ENCODE measurements around the gene ELOA.

Gene ELOA

DNA sequence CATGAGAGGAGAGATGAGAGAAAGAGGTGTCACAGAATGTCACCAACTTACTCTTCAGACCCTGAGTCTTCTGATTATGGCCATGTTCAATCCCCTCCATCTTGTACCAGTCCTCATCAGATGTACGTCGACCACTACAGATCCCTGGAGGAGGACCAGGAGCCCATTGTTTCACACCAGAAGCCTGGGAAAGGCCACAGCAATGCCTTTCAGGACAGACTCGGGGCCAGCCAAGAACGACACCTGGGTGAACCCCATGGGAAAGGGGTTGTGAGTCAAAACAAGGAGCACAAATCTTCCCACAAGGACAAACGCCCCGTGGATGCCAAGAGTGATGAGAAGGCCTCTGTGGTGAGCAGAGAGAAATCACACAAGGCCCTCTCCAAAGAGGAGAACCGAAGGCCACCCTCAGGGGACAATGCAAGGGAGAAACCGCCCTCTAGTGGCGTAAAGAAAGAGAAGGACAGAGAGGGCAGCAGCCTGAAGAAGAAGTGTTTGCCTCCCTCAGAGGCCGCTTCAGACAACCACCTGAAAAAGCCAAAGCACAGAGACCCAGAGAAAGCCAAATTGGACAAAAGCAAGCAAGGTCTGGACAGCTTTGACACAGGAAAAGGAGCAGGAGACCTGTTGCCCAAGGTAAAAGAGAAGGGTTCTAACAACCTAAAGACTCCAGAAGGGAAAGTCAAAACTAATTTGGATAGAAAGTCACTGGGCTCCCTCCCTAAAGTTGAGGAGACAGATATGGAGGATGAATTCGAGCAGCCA lies 8.0 kb downstream of the ELOA start:
- Histone ChIP-seq H3K9me3 (no peaks in the 10 kb centered on the region), H3K36me3 (replicated peaks) (peaks cover 77% of the 10 kb centered on the region), H3K4me1 (no peaks in the 10 kb centered on the region), H3K27me3 (ENCODE audit: low read depth) (no peaks in the 10 kb centered on the region), H3K4me3 (no peak overlapping the region)
- peak; percentile 54 to 63 for DNase-seq (ENCODE audit: low spot score in 2 of 2)
- in situ Hi-C loops (cut with MboI; ENCODE audit: low sequenced_read_pairs): loop anchor here (10.0 kb wide), 1 partner anchor 206 kb away; no protein-coding TSS in a partner anchor

DNA sequence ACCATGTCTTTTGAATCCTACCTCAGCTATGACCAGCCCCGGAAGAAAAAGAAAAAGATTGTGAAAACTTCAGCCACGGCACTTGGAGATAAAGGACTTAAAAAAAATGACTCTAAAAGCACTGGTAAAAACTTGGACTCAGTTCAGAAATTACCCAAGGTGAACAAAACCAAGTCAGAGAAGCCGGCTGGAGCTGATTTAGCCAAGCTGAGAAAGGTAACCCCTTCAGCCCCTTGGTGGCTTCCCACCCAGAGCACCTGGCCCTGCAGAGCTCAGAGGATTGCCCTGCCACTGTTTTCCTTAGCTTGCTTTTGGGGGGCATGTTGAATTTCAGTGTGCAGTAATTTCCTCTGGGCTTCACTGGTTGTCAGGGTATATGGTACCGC lies 8.5 kb downstream of the ELOA start:
- Histone ChIP-seq H3K4me3 (no peak overlapping the region), H3K27me3 (ENCODE audit: low read depth) (no peaks in the 10 kb centered on the region), H3K36me3 (replicated peaks) (peaks cover 79% of the 10 kb centered on the region), H3K4me1 (no peaks in the 10 kb centered on the region), H3K9me3 (no peaks in the 10 kb centered on the region)
- in situ Hi-C loops (cut with MboI; ENCODE audit: low sequenced_read_pairs): loop anchor here (10.0 kb wide), 1 partner anchor 207 kb away; no protein-coding TSS in a partner anchor
- no peak for DNase-seq (ENCODE audit: low spot score in 2 of 2)

DNA sequence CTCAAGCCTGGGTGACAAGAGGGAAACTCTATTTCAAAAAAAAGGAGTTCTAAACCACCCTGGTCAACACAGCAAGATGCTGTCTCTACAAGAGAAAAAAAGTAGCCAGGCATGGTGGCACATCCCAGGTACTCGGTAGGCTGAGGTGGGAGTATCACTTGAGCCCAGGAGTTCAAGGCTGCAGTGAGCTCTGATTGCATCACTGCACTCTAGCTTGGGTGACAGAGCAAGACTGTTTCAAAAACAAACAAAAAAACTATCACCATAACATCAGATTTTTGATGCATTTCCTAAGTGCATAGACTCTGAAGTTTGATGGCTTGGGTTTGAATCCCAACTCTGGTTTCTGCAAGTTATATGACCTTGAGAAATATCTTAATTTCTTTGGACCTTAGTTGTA lies 9.6 kb downstream of the ELOA start:
- in situ Hi-C loops (cut with MboI; ENCODE audit: low sequenced_read_pairs): loop anchor here (10.0 kb wide), 1 partner anchor 208 kb away; no protein-coding TSS in a partner anchor

DNA sequence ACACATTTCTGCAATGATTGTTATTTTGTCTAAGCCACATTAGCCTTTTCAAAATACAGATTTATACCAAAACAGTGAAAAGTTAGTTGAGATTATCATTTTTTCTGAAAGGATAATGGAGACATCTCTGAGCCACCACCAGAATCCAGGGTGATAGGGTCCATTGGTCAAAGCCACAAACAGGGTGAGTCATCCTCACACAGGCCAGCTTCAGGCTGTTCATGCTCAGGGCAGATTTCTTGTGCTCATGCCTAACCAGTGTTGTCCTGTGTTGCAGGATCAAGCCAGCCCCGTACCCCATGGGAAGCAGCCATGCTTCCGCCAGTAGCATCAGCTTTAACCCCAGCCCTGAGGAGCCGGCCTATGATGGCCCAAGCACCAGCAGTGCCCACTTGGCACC lies 13.4 kb downstream of the ELOA start:
- H3K9me3 ChIP-seq: no peaks in the 10 kb centered on the region
- H3K4me3 ChIP-seq: no peak overlapping the region
- H3K27me3 ChIP-seq (ENCODE audit: low read depth): no peaks in the 10 kb centered on the region
- in situ Hi-C loops (cut with MboI; ENCODE audit: low sequenced_read_pairs): loop anchor here (10.0 kb wide), 1 partner anchor 212 kb away; no protein-coding TSS in a partner anchor
- no peaks in the 10 kb centered on the region for H3K4me1 ChIP-seq
- peaks cover 97% of the 10 kb centered on the region for H3K36me3 ChIP-seq (replicated peaks)
- DNase-seq (ENCODE audit: low spot score in 2 of 2): no peak

More for the DNA sequence above, 9.6 kb downstream of the ELOA start:
- Histone ChIP-seq H3K4me3 (no peak overlapping the region), H3K9me3 (no peaks in the 10 kb centered on the region), H3K4me1 (no peaks in the 10 kb centered on the region), H3K36me3 (replicated peaks) (peaks cover 83% of the 10 kb centered on the region), H3K27me3 (ENCODE audit: low read depth) (no peaks in the 10 kb centered on the region)
- DNase-seq (ENCODE audit: low spot score in 2 of 2): no peak

DNA sequence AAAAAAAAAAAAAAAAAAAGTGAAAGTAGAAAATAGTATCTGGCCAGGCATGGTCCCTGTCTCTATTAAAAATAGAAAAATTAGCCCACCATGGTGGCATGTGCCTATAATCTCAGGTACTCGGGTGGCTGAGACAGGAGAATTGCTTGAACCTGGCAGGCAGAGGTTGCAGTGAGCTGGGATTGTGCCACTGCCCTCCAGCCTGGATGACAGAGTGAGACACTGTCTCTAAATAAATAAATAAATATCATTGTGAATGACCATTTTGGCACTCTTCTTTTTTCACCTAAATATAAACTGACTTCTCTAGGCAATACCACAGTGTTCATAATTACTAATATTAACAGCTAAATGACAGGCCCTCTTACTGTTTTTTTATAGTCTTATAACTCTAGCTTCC lies 14.5 kb downstream of the ELOA start:
- no peaks in the 10 kb centered on the region for H3K27me3 ChIP-seq (ENCODE audit: low read depth)
- H3K36me3 ChIP-seq (replicated peaks): peaks cover 91% of the 10 kb centered on the region
- no peak overlapping the region for H3K4me3 ChIP-seq
- in situ Hi-C loops (cut with MboI; ENCODE audit: low sequenced_read_pairs): loop anchor here (10.0 kb wide), 1 partner anchor 213 kb away; no protein-coding TSS in a partner anchor
- no peaks in the 10 kb centered on the region for H3K9me3 ChIP-seq
- no peaks in the 10 kb centered on the region for H3K4me1 ChIP-seq
- DNase-seq (ENCODE audit: low spot score in 2 of 2): no peak

DNA sequence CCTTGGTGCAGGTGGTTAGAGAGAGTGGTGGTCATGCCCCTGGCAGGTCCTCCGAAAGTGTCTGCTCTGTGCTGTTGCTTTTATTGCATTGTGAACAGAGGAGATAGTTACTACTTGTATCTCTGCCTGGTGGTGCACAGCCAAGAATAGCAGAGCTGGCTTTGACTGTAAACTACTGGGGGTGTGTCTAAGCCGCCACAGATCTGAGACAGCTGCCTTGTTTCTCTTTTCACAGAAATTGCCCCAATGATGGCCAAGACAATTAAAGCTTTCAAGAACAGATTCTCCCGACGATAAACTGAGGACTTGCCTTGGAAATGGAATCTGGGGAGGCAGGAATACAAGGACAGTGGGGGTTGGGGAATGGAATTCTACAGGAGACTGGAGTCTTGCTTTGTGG lies 16.0 kb downstream of the ELOA start:
- Histone ChIP-seq H3K9me3 (no peaks in the 10 kb centered on the region), H3K36me3 (replicated peaks) (peaks cover 87% of the 10 kb centered on the region), H3K4me1 (no peaks in the 10 kb centered on the region), H3K27me3 (ENCODE audit: low read depth) (no peaks in the 10 kb centered on the region), H3K4me3 (no peak overlapping the region)
- no peak for DNase-seq (ENCODE audit: low spot score in 2 of 2)
- in situ Hi-C loops (cut with MboI; ENCODE audit: low sequenced_read_pairs): loop anchor here (10.0 kb wide), 1 partner anchor 214 kb away; no protein-coding TSS in a partner anchor

DNA sequence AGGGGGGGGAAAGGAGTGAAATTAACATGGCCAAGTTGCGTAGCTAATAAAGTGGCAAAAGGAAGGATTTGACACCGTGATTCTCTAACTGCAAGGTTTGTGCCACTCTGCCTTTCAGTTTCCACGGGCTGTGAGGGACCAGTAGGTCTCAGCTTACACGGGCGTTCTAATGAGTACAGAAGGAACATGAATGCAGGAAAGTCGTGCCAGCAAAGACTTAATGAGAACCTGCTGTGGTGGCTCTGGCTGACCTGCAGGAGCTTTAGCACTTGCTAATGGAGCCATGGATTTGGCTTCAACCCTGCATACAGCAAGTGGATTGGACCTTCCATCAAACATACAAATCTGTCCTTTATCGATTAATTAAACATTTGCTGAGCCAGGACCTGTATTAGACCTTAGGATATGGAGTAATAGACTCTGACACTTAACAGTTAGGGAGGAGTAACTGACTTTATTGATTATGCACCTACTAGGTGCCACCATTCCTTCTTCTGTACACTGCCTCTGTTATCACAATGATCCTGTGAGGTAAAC lies 19.8 kb downstream of the ELOA start:
- H3K36me3 ChIP-seq (replicated peaks): peaks cover 55% of the 10 kb centered on the region
- DNase-seq (ENCODE audit: low spot score in 2 of 2): no peak
- no peak overlapping the region for H3K4me3 ChIP-seq
- no peaks in the 10 kb centered on the region for H3K9me3 ChIP-seq
- in situ Hi-C loops (cut with MboI; ENCODE audit: low sequenced_read_pairs): no loop called here
- no peaks in the 10 kb centered on the region for H3K4me1 ChIP-seq
- H3K27me3 ChIP-seq (ENCODE audit: low read depth): no peaks in the 10 kb centered on the region

DNA sequence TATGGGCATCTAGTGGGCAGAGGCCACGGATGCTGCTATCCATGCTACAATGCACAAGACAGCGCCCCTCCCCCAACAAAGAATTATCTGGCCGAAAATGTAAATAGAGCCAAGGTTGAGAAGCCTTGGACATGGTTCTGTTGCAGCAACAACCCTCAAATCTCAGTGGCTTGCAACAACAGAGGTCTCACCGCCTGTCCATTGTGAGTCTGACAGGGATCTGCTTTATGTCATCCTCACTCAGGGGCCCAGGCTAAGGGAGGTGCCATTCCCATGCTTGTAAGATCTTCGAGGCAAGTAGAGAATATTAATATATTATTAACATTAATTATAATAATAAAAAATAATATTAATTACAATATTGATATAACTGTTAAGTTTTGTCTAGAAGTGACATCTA lies 25.5 kb downstream of the ELOA start:
- no peak for DNase-seq (ENCODE audit: low spot score in 2 of 2)

DNA sequence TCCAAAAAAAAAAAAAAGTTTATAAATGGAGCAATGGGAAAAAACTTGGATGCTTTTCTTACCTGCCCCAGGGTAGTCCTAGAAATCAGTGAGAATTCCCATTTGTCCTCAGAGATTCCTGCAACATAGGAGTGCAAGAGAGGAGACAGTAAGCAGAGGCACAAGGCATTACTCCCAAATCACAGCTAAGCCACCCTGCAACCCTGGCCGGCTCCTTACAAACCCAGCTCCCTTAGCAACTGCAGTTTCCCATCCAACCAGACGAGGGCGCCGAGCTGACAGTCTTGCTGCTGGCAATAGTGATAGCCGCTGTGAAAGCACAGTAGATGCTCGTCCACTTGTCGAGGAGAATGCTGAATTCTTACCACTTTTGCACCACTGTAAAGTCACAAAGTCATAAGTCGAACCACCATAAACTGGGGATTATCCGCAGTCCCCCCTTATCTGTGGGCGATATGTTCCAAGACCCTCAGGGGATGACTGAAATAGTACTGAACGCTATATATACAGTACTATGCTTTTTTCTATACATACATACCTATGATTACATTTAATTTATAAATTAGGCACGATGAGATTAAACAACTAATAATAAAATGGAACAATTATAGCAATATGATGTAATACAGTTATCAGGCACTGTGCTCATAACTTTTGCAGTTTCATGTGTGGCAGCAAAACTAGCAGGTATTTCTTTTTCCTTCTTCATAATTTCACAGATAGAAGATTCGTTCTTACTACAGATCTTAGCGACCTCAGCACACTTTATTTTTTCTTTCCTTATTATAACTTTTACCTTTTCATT lies 29.0 kb downstream of the ELOA start:
- peak; percentile 56 to 93 for DNase-seq (ENCODE audit: low spot score in 2 of 2)
- Histone ChIP-seq H3K27me3 (ENCODE audit: low read depth) (no peaks in the 10 kb centered on the region), H3K9me3 (no peaks in the 10 kb centered on the region), H3K36me3 (replicated peaks) (peaks cover 20% of the 10 kb centered on the region), H3K4me1 (no peaks in the 10 kb centered on the region), H3K4me3 (no peak overlapping the region)
- in situ Hi-C loops (cut with MboI; ENCODE audit: low sequenced_read_pairs): no loop called here

More for the DNA sequence above, 25.5 kb downstream of the ELOA start:
- no peaks in the 10 kb centered on the region for H3K4me1 ChIP-seq
- no peaks in the 10 kb centered on the region for H3K9me3 ChIP-seq
- H3K27me3 ChIP-seq (ENCODE audit: low read depth): no peaks in the 10 kb centered on the region
- H3K36me3 ChIP-seq (replicated peaks): peaks cover 22% of the 10 kb centered on the region
- in situ Hi-C loops (cut with MboI; ENCODE audit: low sequenced_read_pairs): no loop called here
- no peak overlapping the region for H3K4me3 ChIP-seq

DNA sequence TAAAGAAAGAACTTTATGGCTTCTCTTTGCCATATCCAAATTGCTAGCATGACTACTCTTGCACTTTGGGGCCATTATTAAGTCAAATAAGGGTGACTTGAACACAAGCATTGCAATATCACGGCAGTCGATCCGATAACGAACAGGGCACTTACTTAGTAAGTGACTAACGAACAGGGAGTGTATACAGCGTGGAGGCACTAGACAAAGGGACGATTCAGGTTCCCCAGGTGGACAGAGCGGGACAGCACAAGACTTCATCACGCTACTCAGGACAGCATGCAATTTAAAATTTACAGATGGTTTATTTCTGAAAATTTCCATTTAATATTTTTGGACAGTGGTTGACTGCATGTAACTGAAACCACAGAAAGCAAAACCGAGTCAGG lies 29.6 kb downstream of the ELOA start:
- H3K4me3 ChIP-seq: no peak overlapping the region

DNA sequence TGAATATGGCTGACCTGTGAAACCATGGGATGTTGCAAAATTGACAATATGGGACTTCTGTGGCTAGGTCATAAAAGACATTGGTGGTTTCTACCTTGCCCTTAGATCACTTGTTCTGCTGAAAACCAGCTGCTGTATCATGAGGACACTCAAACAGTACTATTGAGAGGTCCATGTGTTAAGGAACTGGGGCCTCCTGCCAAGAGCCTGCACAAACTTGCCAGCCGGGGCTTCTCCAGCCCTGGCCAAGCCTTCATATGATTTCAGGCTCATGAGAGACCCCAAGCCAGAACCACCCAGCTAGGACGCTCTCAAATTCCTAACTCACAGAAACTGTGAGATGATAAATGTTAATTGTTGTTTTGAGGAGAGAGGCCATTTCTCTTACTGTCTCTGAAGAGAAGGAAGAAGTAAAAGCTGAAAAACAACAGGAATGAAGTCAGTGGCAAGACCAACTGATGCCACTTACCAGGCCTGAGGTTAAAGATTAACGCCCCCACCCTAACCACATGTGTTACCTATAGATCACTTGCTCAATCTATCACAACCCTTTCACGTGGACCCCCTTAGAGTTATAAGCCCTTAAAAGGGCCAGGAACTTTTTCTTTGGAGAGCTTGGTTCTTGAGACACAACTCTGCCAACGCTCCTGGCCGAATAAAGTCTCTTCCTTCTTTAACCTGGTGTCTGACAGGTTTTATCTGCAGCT lies 31.1 kb downstream of the ELOA start:
- peaks cover 5% of the 10 kb centered on the region for H3K4me1 ChIP-seq
- H3K9me3 ChIP-seq: no peaks in the 10 kb centered on the region
- no peaks in the 10 kb centered on the region for H3K27me3 ChIP-seq (ENCODE audit: low read depth)
- no peak for DNase-seq (ENCODE audit: low spot score in 2 of 2)
- in situ Hi-C loops (cut with MboI; ENCODE audit: low sequenced_read_pairs): no loop called here
- no peak overlapping the region for H3K4me3 ChIP-seq
- H3K36me3 ChIP-seq (replicated peaks): peaks cover 12% of the 10 kb centered on the region

More for the DNA sequence above, 29.6 kb downstream of the ELOA start:
- DNase-seq (ENCODE audit: low spot score in 2 of 2): no peak
- in situ Hi-C loops (cut with MboI; ENCODE audit: low sequenced_read_pairs): no loop called here
- peaks cover 15% of the 10 kb centered on the region for H3K36me3 ChIP-seq (replicated peaks)
- H3K9me3 ChIP-seq: no peaks in the 10 kb centered on the region
- no peaks in the 10 kb centered on the region for H3K27me3 ChIP-seq (ENCODE audit: low read depth)
- H3K4me1 ChIP-seq: peaks cover 3% of the 10 kb centered on the region; the same call in 1 of the 2 replicates

DNA sequence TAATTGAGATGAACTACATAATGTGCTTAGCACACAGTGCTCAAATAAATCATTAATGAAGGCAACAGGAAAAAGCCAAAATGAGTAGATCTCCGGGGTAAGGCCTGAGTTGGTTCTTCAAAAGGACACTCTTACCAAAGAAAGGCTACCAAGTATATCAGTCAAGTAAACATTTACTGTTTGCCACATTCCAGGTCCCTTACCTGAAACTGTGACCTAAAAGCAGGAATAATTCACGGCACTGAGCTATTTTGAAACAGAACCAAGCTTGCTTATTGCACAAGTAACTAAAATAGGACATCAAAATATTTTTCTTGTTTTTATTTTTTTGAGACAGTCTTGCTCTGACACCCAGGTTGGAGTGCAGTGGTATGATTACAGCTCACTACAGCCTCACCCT lies 32.9 kb downstream of the ELOA start:
- no peak for DNase-seq (ENCODE audit: low spot score in 2 of 2)
- Histone ChIP-seq H3K9me3 (no peaks in the 10 kb centered on the region), H3K4me1 (peaks cover 15% of the 10 kb centered on the region), H3K27me3 (ENCODE audit: low read depth) (no peaks in the 10 kb centered on the region), H3K36me3 (replicated peaks) (peaks cover 18% of the 10 kb centered on the region), H3K4me3 (no peak overlapping the region)
- in situ Hi-C loops (cut with MboI; ENCODE audit: low sequenced_read_pairs): no loop called here

All from HAP-1 (cell line).